ENCODE results near the gene ZNF292.

DNA sequence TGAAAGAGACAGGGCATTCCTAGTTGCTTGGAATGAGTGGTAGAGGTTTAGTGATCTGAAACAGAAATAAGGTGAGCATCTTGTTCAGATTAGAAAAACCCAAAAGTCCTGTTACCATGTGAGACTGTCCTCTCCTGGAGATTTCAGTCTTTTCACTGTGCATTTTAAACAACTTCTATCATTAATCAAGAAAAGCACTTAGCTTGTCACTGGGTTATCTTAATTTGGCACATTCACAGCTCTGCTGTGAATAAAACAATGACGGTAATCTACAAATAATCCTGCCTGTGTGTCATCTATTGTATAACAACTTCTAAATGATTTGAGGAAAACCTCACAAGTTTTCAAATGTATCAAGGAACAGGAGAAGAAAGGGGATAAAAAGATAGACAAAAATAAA, 157.5 kb downstream of the ZNF292 start:
- TF ChIP-seq, protein P1, sequence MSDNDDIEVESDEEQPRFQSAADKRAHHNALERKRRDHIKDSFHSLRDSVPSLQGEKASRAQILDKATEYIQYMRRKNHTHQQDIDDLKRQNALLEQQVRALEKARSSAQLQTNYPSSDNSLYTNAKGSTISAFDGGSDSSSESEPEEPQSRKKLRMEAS (IDR thresholded peaks at IDR 0.05; ENCODE audit: low read depth, low read length) = no peak
- TF ChIP-seq POLR2A (IDR thresholded peaks at IDR 0.05; ENCODE audit: low read depth, low read length) = no peak
- TF ChIP-seq, protein P2, sequence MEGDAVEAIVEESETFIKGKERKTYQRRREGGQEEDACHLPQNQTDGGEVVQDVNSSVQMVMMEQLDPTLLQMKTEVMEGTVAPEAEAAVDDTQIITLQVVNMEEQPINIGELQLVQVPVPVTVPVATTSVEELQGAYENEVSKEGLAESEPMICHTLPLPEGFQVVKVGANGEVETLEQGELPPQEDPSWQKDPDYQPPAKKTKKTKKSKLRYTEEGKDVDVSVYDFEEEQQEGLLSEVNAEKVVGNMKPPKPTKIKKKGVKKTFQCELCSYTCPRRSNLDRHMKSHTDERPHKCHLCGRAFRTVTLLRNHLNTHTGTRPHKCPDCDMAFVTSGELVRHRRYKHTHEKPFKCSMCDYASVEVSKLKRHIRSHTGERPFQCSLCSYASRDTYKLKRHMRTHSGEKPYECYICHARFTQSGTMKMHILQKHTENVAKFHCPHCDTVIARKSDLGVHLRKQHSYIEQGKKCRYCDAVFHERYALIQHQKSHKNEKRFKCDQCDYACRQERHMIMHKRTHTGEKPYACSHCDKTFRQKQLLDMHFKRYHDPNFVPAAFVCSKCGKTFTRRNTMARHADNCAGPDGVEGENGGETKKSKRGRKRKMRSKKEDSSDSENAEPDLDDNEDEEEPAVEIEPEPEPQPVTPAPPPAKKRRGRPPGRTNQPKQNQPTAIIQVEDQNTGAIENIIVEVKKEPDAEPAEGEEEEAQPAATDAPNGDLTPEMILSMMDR (IDR thresholded peaks at IDR 0.05 in 2 of 3, conservative IDR thresholded peaks at IDR 0.05 in 1 of 3; ENCODE audit: control insufficient read depth in 2 of 3, extremely low read depth in 1 of 3, insufficient read depth in 1 of 3, low read depth in 3 of 3, low read length in 3 of 3) = no peak
- no peak for TF ChIP-seq NR2C2 (IDR thresholded peaks at IDR 0.05; ENCODE audit: borderline replicate concordance, control insufficient read depth, insufficient read length, low read depth)
- no peak for TF ChIP-seq SPI1 (IDR thresholded peaks at IDR 0.05; ENCODE audit: borderline replicate concordance, insufficient read depth, low read depth, low read length)
- TF ChIP-seq STAT3 (IDR thresholded peaks at IDR 0.05; ENCODE audit: low read depth, low read length) = no peak
